ENCODE data around the gene CEMP1.

- TF ChIP-seq CTCF (IDR thresholded peaks at IDR 0.05) (no peak), EZH2 (IDR thresholded peaks at IDR 0.05; ENCODE audit: borderline replicate concordance, insufficient read depth, low read depth, low read length, poor library complexity, severe bottlenecking) (no peak)
These were observed 1.4 kb upstream of the CEMP1 start for GRCh38 chr16:2532494-2533141.
